ENCODE measurements around the gene NFATC4.

DNA sequence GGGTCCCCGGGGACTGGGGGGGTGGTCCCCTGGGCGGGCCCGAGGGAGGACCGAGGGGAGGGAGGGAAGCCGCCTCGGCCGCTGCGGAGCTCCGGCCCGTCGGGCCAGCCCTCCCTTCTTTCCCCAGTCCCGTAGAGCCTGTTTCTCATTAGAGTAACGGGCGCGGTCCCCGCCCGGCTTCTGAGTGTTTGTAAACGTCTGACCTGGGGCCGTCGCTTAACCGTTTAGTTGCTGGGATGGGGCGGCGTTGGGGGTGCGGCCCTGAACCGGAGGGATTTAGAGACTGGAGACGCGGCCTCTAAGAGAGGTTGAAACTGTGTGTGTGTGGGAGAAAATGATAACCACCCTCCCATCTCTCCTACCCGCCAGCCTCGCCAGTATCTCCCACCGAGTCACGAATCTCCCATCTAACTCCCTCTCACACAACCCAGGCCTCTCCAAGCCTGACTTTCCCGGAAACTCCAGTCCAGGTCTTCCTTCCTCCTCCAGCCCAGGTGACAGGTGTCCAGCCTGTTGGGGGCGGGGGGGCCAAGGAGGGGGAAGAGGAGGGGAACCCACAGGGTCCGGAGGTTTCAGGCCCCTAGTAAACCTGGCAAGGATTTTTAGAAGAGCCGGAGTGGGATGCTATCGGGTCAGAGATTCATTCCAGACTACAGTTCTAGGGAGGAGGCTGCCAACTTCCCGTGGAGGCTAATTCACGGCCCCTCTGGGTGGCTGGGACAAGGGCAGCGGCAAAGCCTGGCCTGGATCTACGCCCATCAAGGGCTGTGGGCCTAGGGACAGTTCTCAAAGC, 1.1 kb upstream of the NFATC4 start:
- TF ChIP-seq POLR2AphosphoS5 (IDR thresholded peaks at IDR 0.05; ENCODE audit: borderline replicate concordance, low read depth, low read length) (peak; percentile 24; the same call in 1 of the 2 replicates), EZH2 (IDR thresholded peaks at IDR 0.05) (no peak), FOXP2 (optimal IDR thresholded peaks at IDR 0.05; ENCODE audit: control extremely low read depth, extremely low read length, insufficient read depth) (no peak)

Data from SK-N-MC (cell line).